ENCODE data around the gene ZNF784.

DNA sequence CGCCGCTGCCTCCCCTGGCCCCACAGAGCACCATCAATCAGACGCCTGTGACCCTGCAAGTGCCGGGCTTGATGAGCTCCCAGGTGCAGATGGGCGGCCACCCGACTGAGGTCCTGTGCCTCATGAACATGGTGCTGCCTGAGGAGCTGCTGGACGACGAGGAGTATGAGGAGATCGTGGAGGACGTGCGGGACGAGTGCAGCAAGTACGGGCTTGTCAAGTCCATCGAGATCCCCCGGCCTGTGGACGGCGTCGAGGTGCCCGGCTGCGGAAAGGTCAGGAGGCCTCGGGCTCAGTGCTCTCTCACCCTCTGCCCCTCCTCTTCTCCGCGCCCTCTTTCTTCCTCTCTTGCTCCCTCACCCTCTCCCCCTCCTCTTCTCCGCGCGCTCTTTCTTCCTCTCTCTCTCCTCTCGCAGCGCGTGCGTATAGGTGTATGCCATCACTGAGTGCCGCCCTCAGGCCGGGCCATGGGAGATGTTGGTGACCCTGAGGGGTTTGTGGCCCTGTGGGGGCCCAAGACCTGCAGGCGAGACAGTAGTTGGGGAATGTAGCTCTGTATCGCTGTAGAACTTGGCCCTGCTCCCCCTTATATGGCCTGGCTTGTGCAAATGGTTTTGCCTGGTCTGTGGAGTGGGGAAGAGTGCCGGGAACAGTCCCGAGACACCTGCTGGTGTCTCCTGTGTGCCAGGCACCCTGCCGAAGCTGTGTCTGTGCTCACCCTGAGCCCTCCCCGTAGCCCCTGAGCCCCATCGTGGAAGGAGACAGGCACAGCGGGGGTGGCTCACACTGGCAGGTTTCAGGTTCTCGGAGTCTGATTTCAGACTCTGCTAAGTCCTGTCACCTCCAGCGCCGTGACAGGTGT is 45.3 kb upstream of the ZNF784 start:
- TF ChIP-seq CTCF (IDR thresholded peaks at IDR 0.05; ENCODE audit: borderline replicate concordance, extremely low read depth, low read length, poor library complexity, severe bottlenecking) (no peak), EZH2 (IDR thresholded peaks at IDR 0.05; ENCODE audit: borderline replicate concordance, low read depth, low read length, severe bottlenecking) (no peak)
